Panc1 (cell line): Measurements from ENCODE around the gene COMMD4.

ENCODE experiments used
- POLR2AphosphoS5 ChIP-seq: IDR thresholded peaks from 2 replicates; pipeline ENCODE4 v1.6.1; 2012; ENCODE audit warnings: mild to moderate bottlenecking, low read depth, low read length, moderate library complexity
- TF ChIP-seq, protein P1 (sequence below), 2 experiments: IDR thresholded peaks; 2 replicates each; pipeline ENCODE4 v1.6.1; 2011 to 2012; ENCODE audit warnings: low read depth in 2 of 2, control low read depth in 1 of 2, low read length in 1 of 2, mild to moderate bottlenecking in 1 of 2, moderate library complexity in 1 of 2; ENCODE audit not compliant: insufficient read depth in 1 of 2
- TF ChIP-seq, protein P2 (sequence below): fragments of 450-650 bp; IDR thresholded peaks from 2 replicates; pipeline ENCODE4 v1.5.1; 2017; ENCODE audit warnings: mild to moderate bottlenecking

DNA sequence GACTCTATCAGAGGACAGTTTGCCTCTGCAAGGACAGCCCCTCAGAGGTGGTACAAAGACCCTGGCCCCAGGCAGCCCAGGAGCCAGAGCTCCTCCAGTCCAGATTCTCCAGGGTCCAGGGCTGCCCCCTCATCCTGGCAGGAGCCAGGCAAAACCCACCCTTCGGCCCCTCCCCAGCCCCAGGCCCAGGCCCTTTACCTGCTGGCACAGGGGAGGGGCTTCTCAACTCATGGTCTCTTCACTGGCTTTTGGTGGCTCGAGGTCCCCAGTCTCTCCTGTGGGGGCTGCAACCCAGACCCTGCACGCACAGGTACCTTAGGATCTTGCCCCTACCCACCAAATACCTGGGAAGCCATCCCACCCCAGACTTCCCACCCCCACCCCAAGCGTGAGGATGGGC, 19.5 kb downstream of the COMMD4 start:
- TF ChIP-seq, protein P1, sequence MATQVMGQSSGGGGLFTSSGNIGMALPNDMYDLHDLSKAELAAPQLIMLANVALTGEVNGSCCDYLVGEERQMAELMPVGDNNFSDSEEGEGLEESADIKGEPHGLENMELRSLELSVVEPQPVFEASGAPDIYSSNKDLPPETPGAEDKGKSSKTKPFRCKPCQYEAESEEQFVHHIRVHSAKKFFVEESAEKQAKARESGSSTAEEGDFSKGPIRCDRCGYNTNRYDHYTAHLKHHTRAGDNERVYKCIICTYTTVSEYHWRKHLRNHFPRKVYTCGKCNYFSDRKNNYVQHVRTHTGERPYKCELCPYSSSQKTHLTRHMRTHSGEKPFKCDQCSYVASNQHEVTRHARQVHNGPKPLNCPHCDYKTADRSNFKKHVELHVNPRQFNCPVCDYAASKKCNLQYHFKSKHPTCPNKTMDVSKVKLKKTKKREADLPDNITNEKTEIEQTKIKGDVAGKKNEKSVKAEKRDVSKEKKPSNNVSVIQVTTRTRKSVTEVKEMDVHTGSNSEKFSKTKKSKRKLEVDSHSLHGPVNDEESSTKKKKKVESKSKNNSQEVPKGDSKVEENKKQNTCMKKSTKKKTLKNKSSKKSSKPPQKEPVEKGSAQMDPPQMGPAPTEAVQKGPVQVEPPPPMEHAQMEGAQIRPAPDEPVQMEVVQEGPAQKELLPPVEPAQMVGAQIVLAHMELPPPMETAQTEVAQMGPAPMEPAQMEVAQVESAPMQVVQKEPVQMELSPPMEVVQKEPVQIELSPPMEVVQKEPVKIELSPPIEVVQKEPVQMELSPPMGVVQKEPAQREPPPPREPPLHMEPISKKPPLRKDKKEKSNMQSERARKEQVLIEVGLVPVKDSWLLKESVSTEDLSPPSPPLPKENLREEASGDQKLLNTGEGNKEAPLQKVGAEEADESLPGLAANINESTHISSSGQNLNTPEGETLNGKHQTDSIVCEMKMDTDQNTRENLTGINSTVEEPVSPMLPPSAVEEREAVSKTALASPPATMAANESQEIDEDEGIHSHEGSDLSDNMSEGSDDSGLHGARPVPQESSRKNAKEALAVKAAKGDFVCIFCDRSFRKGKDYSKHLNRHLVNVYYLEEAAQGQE (IDR thresholded peaks at IDR 0.05; ENCODE audit: insufficient read depth in 1 of 2, low read depth in 2 of 2, low read length in 1 of 2): no peak
- TF ChIP-seq, protein P2, sequence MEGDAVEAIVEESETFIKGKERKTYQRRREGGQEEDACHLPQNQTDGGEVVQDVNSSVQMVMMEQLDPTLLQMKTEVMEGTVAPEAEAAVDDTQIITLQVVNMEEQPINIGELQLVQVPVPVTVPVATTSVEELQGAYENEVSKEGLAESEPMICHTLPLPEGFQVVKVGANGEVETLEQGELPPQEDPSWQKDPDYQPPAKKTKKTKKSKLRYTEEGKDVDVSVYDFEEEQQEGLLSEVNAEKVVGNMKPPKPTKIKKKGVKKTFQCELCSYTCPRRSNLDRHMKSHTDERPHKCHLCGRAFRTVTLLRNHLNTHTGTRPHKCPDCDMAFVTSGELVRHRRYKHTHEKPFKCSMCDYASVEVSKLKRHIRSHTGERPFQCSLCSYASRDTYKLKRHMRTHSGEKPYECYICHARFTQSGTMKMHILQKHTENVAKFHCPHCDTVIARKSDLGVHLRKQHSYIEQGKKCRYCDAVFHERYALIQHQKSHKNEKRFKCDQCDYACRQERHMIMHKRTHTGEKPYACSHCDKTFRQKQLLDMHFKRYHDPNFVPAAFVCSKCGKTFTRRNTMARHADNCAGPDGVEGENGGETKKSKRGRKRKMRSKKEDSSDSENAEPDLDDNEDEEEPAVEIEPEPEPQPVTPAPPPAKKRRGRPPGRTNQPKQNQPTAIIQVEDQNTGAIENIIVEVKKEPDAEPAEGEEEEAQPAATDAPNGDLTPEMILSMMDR: no peak
- no peak for TF ChIP-seq POLR2AphosphoS5
